Measurements from ENCODE around the gene CTDSPL2. TPM values are rescaled to one million over a fixed set of nuclear protein-coding genes. Genes with fewer than 3 reads are reported as not detected.

The CTDSPL2 gene
- total RNA-seq (68.8 TPM), polyA plus RNA-seq (ENCODE audit: insufficient read depth in 1 of 8, insufficient read length in 8 of 8, low replicate concordance in 1 of 8) (10 to 100 TPM; 26.8 to 45.8 (median 40.6) TPM)
- long read RNA-seq, donor 1, full-length matches to known transcripts, result 3 of 3 reads
- long read RNA-seq, donor 1, partial matches to known transcripts, result 0 of 3 reads
- long read RNA-seq, donor 1, other reads (novel, unspliced or antisense), result 0 of 3 reads
- long read RNA-seq, donor 2, result 0 reads
- long read RNA-seq, donor 3, full-length matches to known transcripts, result 8 of 30 reads
- long read RNA-seq, donor 3, partial matches to known transcripts, result 22 of 30 reads
- long read RNA-seq, donor 3, other reads (novel, unspliced or antisense), result 0 of 30 reads
- long read RNA-seq, donor 4, full-length matches to known transcripts, result 1 of 1 reads
- long read RNA-seq, donor 4, partial matches to known transcripts, result 0 of 1 reads
- long read RNA-seq, donor 4, other reads (novel, unspliced or antisense), result 0 of 1 reads
- long read RNA-seq, donor 5, full-length matches to known transcripts, result 9 of 28 reads
- long read RNA-seq, donor 5, partial matches to known transcripts, result 19 of 28 reads
- long read RNA-seq, donor 5, other reads (novel, unspliced or antisense), result 0 of 28 reads
- long read RNA-seq, donor 6, full-length matches to known transcripts, result 4 of 17 reads
- long read RNA-seq, donor 6, partial matches to known transcripts, result 13 of 17 reads
- long read RNA-seq, donor 6, other reads (novel, unspliced or antisense), result 0 of 17 reads
- long read RNA-seq, donor 7, full-length matches to known transcripts, result 3 of 9 reads
- long read RNA-seq, donor 7, partial matches to known transcripts, result 6 of 9 reads
- long read RNA-seq, donor 7, other reads (novel, unspliced or antisense), result 0 of 9 reads
- long read RNA-seq, donor 8, full-length matches to known transcripts, result 6 of 11 reads
- long read RNA-seq, donor 8, partial matches to known transcripts, result 5 of 11 reads
- long read RNA-seq, donor 8, other reads (novel, unspliced or antisense), result 0 of 11 reads
- long read RNA-seq, donor 9, full-length matches to known transcripts, result 8 of 8 reads
- long read RNA-seq, donor 9, partial matches to known transcripts, result 0 of 8 reads
- long read RNA-seq, donor 9, other reads (novel, unspliced or antisense), result 0 of 8 reads
- long read RNA-seq, donor 10, full-length matches to known transcripts, result 3 of 9 reads
- long read RNA-seq, donor 10, partial matches to known transcripts, result 6 of 9 reads
- long read RNA-seq, donor 10, other reads (novel, unspliced or antisense), result 0 of 9 reads
- long read RNA-seq, donor 11, full-length matches to known transcripts, result 4 of 4 reads
- long read RNA-seq, donor 11, partial matches to known transcripts, result 0 of 4 reads
- long read RNA-seq, donor 11, other reads (novel, unspliced or antisense), result 0 of 4 reads

- H3K36me3 ChIP-seq (ENCODE audit: control insufficient read depth, insufficient read depth, low read length), result peaks cover under 1% of the 10 kb centered on the region
- H3K4me1 ChIP-seq (ENCODE audit: control insufficient read depth, insufficient read depth, low read length), result peaks cover 4% of the 10 kb centered on the region
- no peaks in the 10 kb centered on the region for H3K9me3 ChIP-seq (replicated peaks; ENCODE audit: control insufficient read depth, low read depth, low read length)
- 0% methylated on average over 38 of the region's 53 CpGs for WGBS (ENCODE audit: insufficient coverage)
- H3K27me3 ChIP-seq (ENCODE audit: control insufficient read depth, insufficient read depth, low read length), result no peaks in the 10 kb centered on the region
- DNase-seq, result peak; percentile 100
- H3K27ac ChIP-seq (ENCODE audit: low read length), result peak within 1 kb of the TSS; percentile 100
- peak within 1 kb of the TSS; percentile 98 for H3K4me3 ChIP-seq (ENCODE audit: low read length)
Observed at GRCh38 chr15:44426975-44427755, at the start of gene CTDSPL2. CTDSPL2 (plus strand) TSS chr15:44427629; CDS start chr15:44459015, 31,386 bp downstream.

GRCh38 chr15:44381236-44381635, 46.2 kb upstream of the CTDSPL2 start:
- Histone ChIP-seq H3K27me3 (ENCODE audit: control insufficient read depth, insufficient read depth, low read length) (no peaks in the 10 kb centered on the region), H3K4me3 (ENCODE audit: low read length) (no peak overlapping the region), H3K27ac (ENCODE audit: low read length) (no peak overlapping the region), H3K4me1 (ENCODE audit: control insufficient read depth, insufficient read depth, low read length) (no peaks in the 10 kb centered on the region), H3K36me3 (ENCODE audit: control insufficient read depth, insufficient read depth, low read length) (peaks cover 6% of the 10 kb centered on the region), H3K9me3 (replicated peaks; ENCODE audit: control insufficient read depth, low read depth, low read length) (no peaks in the 10 kb centered on the region)
- DNase-seq, result peak; percentile 19

- Histone ChIP-seq H3K4me3 (ENCODE audit: low read length) (no peak overlapping the region), H3K36me3 (ENCODE audit: control insufficient read depth, insufficient read depth, low read length) (peaks cover 9% of the 10 kb centered on the region), H3K27me3 (ENCODE audit: control insufficient read depth, insufficient read depth, low read length) (no peaks in the 10 kb centered on the region), H3K4me1 (ENCODE audit: control insufficient read depth, insufficient read depth, low read length) (no peaks in the 10 kb centered on the region), H3K9me3 (replicated peaks; ENCODE audit: control insufficient read depth, low read depth, low read length) (no peaks in the 10 kb centered on the region), H3K27ac (ENCODE audit: low read length) (no peak overlapping the region)
- no CpG with 5 or more reads among the region's 1 CpG for WGBS (ENCODE audit: insufficient coverage)
- DNase-seq, result no peak
Observed at GRCh38 chr15:44385344-44385942, 42.0 kb upstream of the CTDSPL2 start.

- Histone ChIP-seq H3K27ac (ENCODE audit: low read length) (no peak overlapping the region), H3K36me3 (ENCODE audit: control insufficient read depth, insufficient read depth, low read length) (no peaks in the 10 kb centered on the region), H3K4me3 (ENCODE audit: low read length) (no peak overlapping the region), H3K9me3 (replicated peaks; ENCODE audit: control insufficient read depth, low read depth, low read length) (no peaks in the 10 kb centered on the region), H3K27me3 (ENCODE audit: control insufficient read depth, insufficient read depth, low read length) (no peaks in the 10 kb centered on the region), H3K4me1 (ENCODE audit: control insufficient read depth, insufficient read depth, low read length) (no peaks in the 10 kb centered on the region)
- DNase-seq, result no peak
- no CpG with 5 or more reads among the region's 3 CpGs for WGBS (ENCODE audit: insufficient coverage)
Observed at GRCh38 chr15:44394062-44394461, 33.4 kb upstream of the CTDSPL2 start.

GRCh38 chr15:44394562-44394961, 32.9 kb upstream of the CTDSPL2 start:
- H3K36me3 ChIP-seq (ENCODE audit: control insufficient read depth, insufficient read depth, low read length), result no peaks in the 10 kb centered on the region
- no peaks in the 10 kb centered on the region for H3K9me3 ChIP-seq (replicated peaks; ENCODE audit: control insufficient read depth, low read depth, low read length)
- H3K27me3 ChIP-seq (ENCODE audit: control insufficient read depth, insufficient read depth, low read length), result no peaks in the 10 kb centered on the region
- H3K4me1 ChIP-seq (ENCODE audit: control insufficient read depth, insufficient read depth, low read length), result no peaks in the 10 kb centered on the region
- DNase-seq, result no peak
- no peak overlapping the region for H3K27ac ChIP-seq (ENCODE audit: low read length)
- H3K4me3 ChIP-seq (ENCODE audit: low read length), result no peak overlapping the region
- no CpG with 5 or more reads among the region's 1 CpG for WGBS (ENCODE audit: insufficient coverage)

GRCh38 chr15:44397869-44398268, 29.6 kb upstream of the CTDSPL2 start:
- H3K27ac ChIP-seq (ENCODE audit: low read length), result no peak overlapping the region
- WGBS (ENCODE audit: insufficient coverage), result no CpG with 5 or more reads among the region's 1 CpG
- no peak for DNase-seq

GRCh38 chr15:44414001-44414400, 13.4 kb upstream of the CTDSPL2 start:
- no peak overlapping the region for H3K27ac ChIP-seq (ENCODE audit: low read length)
- WGBS (ENCODE audit: insufficient coverage), result no CpG with 5 or more reads among the region's 3 CpGs
- no peaks in the 10 kb centered on the region for H3K9me3 ChIP-seq (replicated peaks; ENCODE audit: control insufficient read depth, low read depth, low read length)
- H3K27me3 ChIP-seq (ENCODE audit: control insufficient read depth, insufficient read depth, low read length), result no peaks in the 10 kb centered on the region
- H3K4me3 ChIP-seq (ENCODE audit: low read length), result no peak overlapping the region
- no peaks in the 10 kb centered on the region for H3K36me3 ChIP-seq (ENCODE audit: control insufficient read depth, insufficient read depth, low read length)
- no peak for DNase-seq
- no peaks in the 10 kb centered on the region for H3K4me1 ChIP-seq (ENCODE audit: control insufficient read depth, insufficient read depth, low read length)

More at GRCh38 chr15:44397869-44398268, 29.6 kb upstream of the CTDSPL2 start:
- Histone ChIP-seq H3K36me3 (ENCODE audit: control insufficient read depth, insufficient read depth, low read length) (peaks cover 2% of the 10 kb centered on the region), H3K27me3 (ENCODE audit: control insufficient read depth, insufficient read depth, low read length) (no peaks in the 10 kb centered on the region), H3K9me3 (replicated peaks; ENCODE audit: control insufficient read depth, low read depth, low read length) (no peaks in the 10 kb centered on the region), H3K4me3 (ENCODE audit: low read length) (no peak overlapping the region), H3K4me1 (ENCODE audit: control insufficient read depth, insufficient read depth, low read length) (no peaks in the 10 kb centered on the region)

GRCh38 chr15:44427756-44428724, 611 bp downstream of the CTDSPL2 start:
- no peaks in the 10 kb centered on the region for H3K9me3 ChIP-seq (replicated peaks; ENCODE audit: control insufficient read depth, low read depth, low read length)
- peak; percentile 71 for DNase-seq
- H3K27me3 ChIP-seq (ENCODE audit: control insufficient read depth, insufficient read depth, low read length), result no peaks in the 10 kb centered on the region
- peaks cover 7% of the 10 kb centered on the region for H3K36me3 ChIP-seq (ENCODE audit: control insufficient read depth, insufficient read depth, low read length)
- peak overlapping the region; percentile 100 for H3K27ac ChIP-seq (ENCODE audit: low read length)
- 0% methylated on average over 18 of the region's 27 CpGs for WGBS (ENCODE audit: insufficient coverage)
- H3K4me1 ChIP-seq (ENCODE audit: control insufficient read depth, insufficient read depth, low read length), result peaks cover 4% of the 10 kb centered on the region
- H3K4me3 ChIP-seq (ENCODE audit: low read length), result peak overlapping the region; percentile 98

All from muscle of leg (tissue), 16 donors.